Limb (tissue), 2 donors: ENCODE data around the gene SLC16A1.
"Not testable (repeated sequence)": the region's sequence is repeated elsewhere in the genome, so short reads cannot be mapped to it uniquely, and the experiment has no call there.

Experiments used
- DNase-seq, 2 donors: peaks; one replicate each; pipeline ENCODE4 v3.0.0-alpha.2; 2016; ENCODE audit errors: extremely low spot score in 2 of 2

Gene SLC16A1

GRCh38 chr1:112971006-112971405, 15.0 kb upstream of the SLC16A1 start:
- DNase-seq: no peak

GRCh38 chr1:112964347-112964746, 8.4 kb upstream of the SLC16A1 start:
- no peak for DNase-seq

GRCh38 chr1:112961072-112961471, 5.1 kb upstream of the SLC16A1 start:
- DNase-seq: no peak

- DNase-seq: no peak
Observed at GRCh38 chr1:112960384-112960783, 4.4 kb upstream of the SLC16A1 start.

GRCh38 chr1:112958236-112958635, 2.2 kb upstream of the SLC16A1 start:
- DNase-seq: not testable (repeated sequence)

GRCh38 chr1:112957133-112957812, 1.3 kb upstream of the SLC16A1 start:
- peak; percentile 37 to 38 for DNase-seq

GRCh38 chr1:112956544-112957132, 642 bp upstream of the SLC16A1 start:
- DNase-seq: no peak

GRCh38 chr1:112954945-112955772, 837 bp downstream of the SLC16A1 start:
- DNase-seq: peak; percentile 22 to 71

- no peak for DNase-seq
Observed at GRCh38 chr1:112954017-112954650, 1.9 kb downstream of the SLC16A1 start.

GRCh38 chr1:112950426-112950825, 5.6 kb downstream of the SLC16A1 start:
- no peak for DNase-seq

- no peak for DNase-seq
Observed at GRCh38 chr1:112946683-112947082, 9.3 kb downstream of the SLC16A1 start.

GRCh38 chr1:112939810-112940209, 16.2 kb downstream of the SLC16A1 start:
- DNase-seq: no peak

- DNase-seq: no peak
Observed at GRCh38 chr1:112938210-112938609, 17.8 kb downstream of the SLC16A1 start.

- DNase-seq: no peak
Observed at GRCh38 chr1:112937495-112937894, 18.5 kb downstream of the SLC16A1 start.

GRCh38 chr1:112937070-112937469, 18.9 kb downstream of the SLC16A1 start:
- DNase-seq: no peak

GRCh38 chr1:112935461-112936111, 20.4 kb downstream of the SLC16A1 start:
- no peak for DNase-seq

- no peak for DNase-seq
Observed at GRCh38 chr1:112934577-112934976, 21.4 kb downstream of the SLC16A1 start.

- DNase-seq: no peak
Observed at GRCh38 chr1:112933820-112934571, 22.0 kb downstream of the SLC16A1 start.

GRCh38 chr1:112929979-112930378, 26.0 kb downstream of the SLC16A1 start:
- no peak for DNase-seq

GRCh38 chr1:112927462-112927990, 28.5 kb downstream of the SLC16A1 start:
- no peak for DNase-seq
